Adrenal gland (tissue), 5 donors: Measurements from ENCODE around the gene UROS.

Experiments
- POLR2A ChIP-seq, 2 donors: fragments of 450-650 bp; IDR thresholded peaks; one replicate each; pipeline ENCODE4 v1.6.1; 2017; ENCODE audit warnings: antibody characterized with exemption in 2 of 2, mild to moderate bottlenecking in 2 of 2, moderate library complexity in 1 of 2
- TF ChIP-seq, protein P1 (sequence below), 6 experiments: fragments of 450-650 bp in 4 of 6; fragments of 200-600 bp in 2 of 6; sonication (generic) in 1 of 6; IDR thresholded peaks; 1 replicate in 5 of 6; 2 replicates in 1 of 6; pipeline versions ENCODE4 v1.5.1 to v1.8.0; 2016 to 2021; ENCODE audit warnings: antibody characterized with exemption in 6 of 6, mild to moderate bottlenecking in 2 of 6, moderate library complexity in 1 of 6
- donor health status: DM: no; HTN: no; CAD: no.

DNA sequence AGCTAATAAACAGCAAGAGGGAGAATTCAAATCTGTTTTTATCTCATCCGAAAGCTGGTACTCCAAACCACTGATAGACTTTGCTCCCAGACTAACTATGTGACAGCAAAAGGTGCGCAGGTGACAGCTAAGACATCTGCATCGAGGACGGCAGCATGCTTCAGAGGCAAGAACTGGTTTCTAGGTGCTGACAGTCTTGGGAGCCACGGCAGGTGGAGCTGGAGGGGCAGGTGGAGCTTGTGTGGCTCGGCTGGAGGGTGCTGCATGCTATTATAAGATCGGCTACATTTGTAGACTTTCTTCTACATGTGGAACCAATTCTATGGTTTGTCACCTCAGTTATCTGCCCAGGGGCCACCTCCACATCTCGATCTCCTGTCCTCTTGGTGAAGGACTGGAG, 25.6 kb downstream of the UROS start:
- TF ChIP-seq POLR2A (IDR thresholded peaks at IDR 0.05), result no peak
- TF ChIP-seq, protein P1, sequence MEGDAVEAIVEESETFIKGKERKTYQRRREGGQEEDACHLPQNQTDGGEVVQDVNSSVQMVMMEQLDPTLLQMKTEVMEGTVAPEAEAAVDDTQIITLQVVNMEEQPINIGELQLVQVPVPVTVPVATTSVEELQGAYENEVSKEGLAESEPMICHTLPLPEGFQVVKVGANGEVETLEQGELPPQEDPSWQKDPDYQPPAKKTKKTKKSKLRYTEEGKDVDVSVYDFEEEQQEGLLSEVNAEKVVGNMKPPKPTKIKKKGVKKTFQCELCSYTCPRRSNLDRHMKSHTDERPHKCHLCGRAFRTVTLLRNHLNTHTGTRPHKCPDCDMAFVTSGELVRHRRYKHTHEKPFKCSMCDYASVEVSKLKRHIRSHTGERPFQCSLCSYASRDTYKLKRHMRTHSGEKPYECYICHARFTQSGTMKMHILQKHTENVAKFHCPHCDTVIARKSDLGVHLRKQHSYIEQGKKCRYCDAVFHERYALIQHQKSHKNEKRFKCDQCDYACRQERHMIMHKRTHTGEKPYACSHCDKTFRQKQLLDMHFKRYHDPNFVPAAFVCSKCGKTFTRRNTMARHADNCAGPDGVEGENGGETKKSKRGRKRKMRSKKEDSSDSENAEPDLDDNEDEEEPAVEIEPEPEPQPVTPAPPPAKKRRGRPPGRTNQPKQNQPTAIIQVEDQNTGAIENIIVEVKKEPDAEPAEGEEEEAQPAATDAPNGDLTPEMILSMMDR (IDR thresholded peaks at IDR 0.05), result no peak
